HG03432 (cell line): ENCODE measurements around the gene REPS1.

Source experiments
- ATAC-seq: cut with Tn5 transposase; IDR thresholded peaks from one replicate; pipeline ENCODE4 v1.9.1; 2021; ENCODE audit warnings: mild to moderate bottlenecking, moderate library complexity; ENCODE audit not compliant: unreplicated experiment

Gene REPS1

GRCh38 chr6:138865480-138866109, 122.5 kb downstream of the REPS1 start:
- ATAC-seq: no peak

- ATAC-seq: no peak
Observed at GRCh38 chr6:138864343-138864890, 123.6 kb downstream of the REPS1 start.

GRCh38 chr6:138863321-138863720, 124.7 kb downstream of the REPS1 start:
- ATAC-seq: no peak

GRCh38 chr6:138862456-138862855, 125.6 kb downstream of the REPS1 start:
- no peak for ATAC-seq

GRCh38 chr6:138857775-138858174, 130.3 kb downstream of the REPS1 start:
- no peak for ATAC-seq

- no peak for ATAC-seq
Observed at GRCh38 chr6:138856654-138857053, 131.4 kb downstream of the REPS1 start.
